HepG2 (cell line): ENCODE results near the gene CNTFR. TPM values are rescaled to one million over a fixed set of nuclear protein-coding genes. Genes with fewer than 3 reads are reported as not detected.

Experiments
- BRD4 ChIP-seq: sonication (generic); formaldehyde crosslinking; IDR thresholded peaks from 2 replicates; pipeline ENCODE4 v1.4.0; 2020; ENCODE audit warnings: missing genetic modification reagents
- FUBP1 ChIP-seq: sonication (generic); formaldehyde crosslinking; IDR thresholded peaks from 2 replicates; pipeline ENCODE4 v1.5.1; 2020; ENCODE audit warnings: missing genetic modification reagents, mild to moderate bottlenecking, borderline replicate concordance
- GATA4 ChIP-seq: sonication (generic); IDR thresholded peaks from 2 replicates; pipeline ENCODE4 v1.6.1; 2016; ENCODE audit warnings: antibody characterized with exemption, low read depth, borderline replicate concordance
- GLI4 ChIP-seq: sonication (generic); formaldehyde crosslinking; IDR thresholded peaks from 2 replicates; pipeline ENCODE4 v1.5.1; 2020; ENCODE audit warnings: missing genetic modification reagents, mild to moderate bottlenecking, moderate library complexity, borderline replicate concordance
- HOXA3 ChIP-seq: sonication (generic); formaldehyde crosslinking; IDR thresholded peaks from 2 replicates; pipeline ENCODE4 v1.5.0; 2020; ENCODE audit warnings: missing genetic modification reagents
- IRF1 ChIP-seq: sonication (generic); formaldehyde crosslinking; IDR thresholded peaks from 2 replicates; pipeline ENCODE4 v1.4.0; 2020; ENCODE audit warnings: low read depth, mild to moderate bottlenecking, missing genetic modification reagents
- MED13 ChIP-seq: sonication (generic); formaldehyde crosslinking; IDR thresholded peaks from 2 replicates; pipeline ENCODE4 v1.5.0; 2020; ENCODE audit warnings: missing genetic modification reagents
- NFKB2 ChIP-seq: sonication (generic); formaldehyde crosslinking; IDR thresholded peaks from 2 replicates; pipeline ENCODE4 v1.4.0; 2020; ENCODE audit warnings: missing genetic modification reagents, borderline replicate concordance
- NONO ChIP-seq, 2 experiments: fragments of 450-650 bp in 1 of 2; sonication (generic) in 1 of 2; formaldehyde crosslinking in 1 of 2; IDR thresholded peaks in 1 of 2; conservative IDR thresholded peaks in 1 of 2; 2 replicates each; pipeline versions ENCODE4 v1.6.1 to v1.8.0; 2017 to 2022; ENCODE audit warnings: mild to moderate bottlenecking in 1 of 2, missing genetic modification reagents in 1 of 2, moderate library complexity in 1 of 2
- NR0B2 ChIP-seq: sonication (generic); formaldehyde crosslinking; IDR thresholded peaks from 2 replicates; pipeline ENCODE4 v1.4.0; 2020; ENCODE audit warnings: mild to moderate bottlenecking, missing genetic modification reagents
- NR2F1 ChIP-seq, 2 experiments: fragments of 450-650 bp in 1 of 2; formaldehyde crosslinking in 1 of 2; IDR thresholded peaks; 2 replicates each; pipeline versions ENCODE4 v1.5.0 to v1.6.1; 2016 to 2020; ENCODE audit warnings: mild to moderate bottlenecking in 1 of 2, missing compliant biosample characterization in 1 of 2, missing genetic modification reagents in 1 of 2, moderate library complexity in 1 of 2
- RERE ChIP-seq: IDR thresholded peaks from 2 replicates; pipeline ENCODE4 v1.6.1; 2016; ENCODE audit warnings: low read depth, missing genetic modification reagents, missing compliant biosample characterization
- SCMH1 ChIP-seq: sonication (generic); formaldehyde crosslinking; IDR thresholded peaks from 2 replicates; pipeline ENCODE4 v1.9.0; 2021; ENCODE audit warnings: missing genetic modification reagents, mild to moderate bottlenecking, borderline replicate concordance
- TBX2 ChIP-seq: sonication (generic); formaldehyde crosslinking; IDR thresholded peaks from 2 replicates; pipeline ENCODE4 v1.5.0; 2020; ENCODE audit warnings: missing genetic modification reagents, mild to moderate bottlenecking, borderline replicate concordance
- U2AF1 ChIP-seq: fragments of 200-400 bp; formaldehyde crosslinking; optimal IDR thresholded peaks from 2 replicates; pipeline ENCODE3; 2017; ENCODE audit warnings: mild to moderate bottlenecking, low read depth, low read length
- ZNF235 ChIP-seq: sonication (generic); formaldehyde crosslinking; IDR thresholded peaks from 2 replicates; pipeline ENCODE4 v1.8.1; 2023; ENCODE audit warnings: mild to moderate bottlenecking, missing genetic modification reagents, borderline replicate concordance
- ZNF562 ChIP-seq: sonication (generic); formaldehyde crosslinking; IDR thresholded peaks from 2 replicates; pipeline ENCODE4 v1.8.0; 2022; ENCODE audit warnings: missing genetic modification reagents, borderline replicate concordance
- ZNF615 ChIP-seq: sonication (generic); formaldehyde crosslinking; IDR thresholded peaks from 2 replicates; pipeline ENCODE4 v1.5.0; 2020; ENCODE audit warnings: mild to moderate bottlenecking, missing genetic modification reagents, borderline replicate concordance
- ZNF704 ChIP-seq: sonication (generic); formaldehyde crosslinking; IDR thresholded peaks from 2 replicates; pipeline ENCODE4 v1.8.1; 2023; ENCODE audit warnings: mild to moderate bottlenecking, inconsistent platforms, moderate library complexity, missing genetic modification reagents, borderline replicate concordance
- ZNF790 ChIP-seq: sonication (generic); formaldehyde crosslinking; IDR thresholded peaks from 2 replicates; pipeline ENCODE4 v1.8.0; 2022; ENCODE audit warnings: missing genetic modification reagents, mild to moderate bottlenecking, borderline replicate concordance
- polyA plus RNA-seq, 8 experiments: library from polyadenylated mRNA; depleted of rRNA in 3 of 8; stranded (reverse) in 7 of 8; unstranded in 1 of 8; fragments of >200 nt; fragmentation: Illumina TruSeq in 4 of 8; extraction: Trizol in 4 of 8; gene quantifications; 2 replicates each; pipeline versions ENCODE4 v1.2.1 to v1.2.3, GENCODE V29; 2011 to 2016; ENCODE audit warnings: low read depth in 4 of 8, missing spikeins in 1 of 8, mixed read lengths in 1 of 8; ENCODE audit not compliant: insufficient read depth in 1 of 8
- total RNA-seq, 5 experiments: library from RNA; depleted of rRNA; stranded (reverse); fragments of >200 nt; fragmentation: Illumina TruSeq; extraction: Trizol; gene quantifications; 2 replicates each; pipeline ENCODE4 v1.2.3, GENCODE V29; 2016; ENCODE audit warnings: low read depth in 1 of 5

The CNTFR gene
- total and polyA plus RNA-seq, 2 of the 13 experiments (the other 11 are each of a cell fraction or from before 2014, with no cell fraction given), result not detected

GRCh38 chr9:34544035-34544434 lies 45.5 kb downstream of the CNTFR start (continued):
- TF ChIP-seq IRF1 (CRISPR knock-in tag) (no peak), SCMH1 (CRISPR knock-in tag) (no peak), ZNF704 (CRISPR knock-in tag) (no peak), NONO (IDR thresholded peaks at IDR 0.05) (no peak), NONO (CRISPR knock-in tag; conservative IDR thresholded peaks at IDR 0.05) (no peak), ZNF790 (CRISPR knock-in tag) (no peak), ZNF235 (CRISPR knock-in tag) (no peak), RERE (CRISPR knock-in tag) (peak; percentile 19; the same call in 1 of the 2 replicates), GLI4 (CRISPR knock-in tag) (no peak), BRD4 (CRISPR knock-in tag) (no peak), U2AF1 (no peak), MED13 (no peak), ZNF615 (CRISPR knock-in tag) (no peak), FUBP1 (CRISPR knock-in tag) (no peak), NFKB2 (CRISPR knock-in tag) (no peak), HOXA3 (CRISPR knock-in tag) (no peak), ZNF562 (CRISPR knock-in tag) (no peak), GATA4 (no peak), TBX2 (CRISPR knock-in tag) (peak; percentile 44; the same call in 1 of the 2 replicates), NR0B2 (CRISPR knock-in tag) (no peak), NR2F1 (CRISPR knock-in tag; IDR thresholded peaks at IDR 0.05) (peak; percentile 57 to 76; a peak in 3 of 4 replicates)
